HuH-7 (cell line): ENCODE measurements around the gene HPS4.
"Not testable (repeated sequence)": the region's sequence is repeated elsewhere in the genome, so short reads cannot be mapped to it uniquely, and the experiment has no call there.

Experiments
- DNase-seq: peaks from one replicate; pipeline ENCODE4 v3.0.0; 2011; ENCODE audit warnings: low spot score

Gene HPS4

GRCh38 chr22:26409719-26410335 lies 73.8 kb downstream of the HPS4 start:
- no peak for DNase-seq

- not testable (repeated sequence) for DNase-seq
Measured at GRCh38 chr22:26408562-26409220, 74.9 kb downstream of the HPS4 start.

- no peak for DNase-seq
Measured at GRCh38 chr22:26406118-26406517, 77.5 kb downstream of the HPS4 start.

GRCh38 chr22:26404851-26405421 lies 78.6 kb downstream of the HPS4 start:
- no peak for DNase-seq

GRCh38 chr22:26401726-26402125 lies 81.9 kb downstream of the HPS4 start:
- DNase-seq, result no peak
